Measurements from ENCODE around the gene ATIC. TPM values are rescaled to one million over a fixed set of nuclear protein-coding genes. Genes with fewer than 3 reads are reported as not detected.

Gene ATIC
- total RNA-seq, 1 experiment from 2014 or later: 285 TPM

GRCh38 chr2:215368493-215368809 is 56.6 kb downstream of the ATIC start (continued):
- TF ChIP-seq JAZF1 (CRISPR knock-in tag; IDR thresholded peaks at IDR 0.05): no peak
- TF ChIP-seq ZNF232 (CRISPR knock-in tag; IDR thresholded peaks at IDR 0.05): no peak
- no peak for TF ChIP-seq ESRRA (CRISPR knock-in tag; IDR thresholded peaks at IDR 0.05; ENCODE audit: borderline replicate concordance)
- TF ChIP-seq ZNF121 (CRISPR knock-in tag; IDR thresholded peaks at IDR 0.05): no peak
- TF ChIP-seq IRF2 (CRISPR knock-in tag; IDR thresholded peaks at IDR 0.05; ENCODE audit: borderline replicate concordance, low read depth): no peak
- TF ChIP-seq AFF4 (CRISPR knock-in tag; IDR thresholded peaks at IDR 0.05; ENCODE audit: borderline replicate concordance): no peak
- no peak for TF ChIP-seq CREM (CRISPR knock-in tag; IDR thresholded peaks at IDR 0.05)
- TF ChIP-seq E2F4 (CRISPR knock-in tag; IDR thresholded peaks at IDR 0.05; ENCODE audit: borderline replicate concordance, low read depth): no peak
- no peak for TF ChIP-seq ZNF263 (CRISPR knock-in tag; IDR thresholded peaks at IDR 0.05; ENCODE audit: low read depth)
- no peak for TF ChIP-seq NR2C2 (CRISPR knock-in tag; IDR thresholded peaks at IDR 0.05)
- TF ChIP-seq ZNF671 (CRISPR knock-in tag; IDR thresholded peaks at IDR 0.05): no peak
- TF ChIP-seq GRHL2 (CRISPR knock-in tag; IDR thresholded peaks at IDR 0.05; ENCODE audit: insufficient replicate concordance, severe bottlenecking): no peak
- TF ChIP-seq PREB (CRISPR knock-in tag; IDR thresholded peaks at IDR 0.05; ENCODE audit: borderline replicate concordance): no peak
- no peak for TF ChIP-seq ZSCAN18 (CRISPR knock-in tag; IDR thresholded peaks at IDR 0.05)
- no peak for TF ChIP-seq RORB (CRISPR knock-in tag; IDR thresholded peaks at IDR 0.05)

- no peak for TF ChIP-seq ZNF138 (CRISPR knock-in tag; conservative IDR thresholded peaks at IDR 0.05)
- Mint-ChIP-seq H3K36me3 (peaks cover 61% of the 10 kb centered on the region), H3K9me3 (no peaks in the 10 kb centered on the region), H3K4me3 (no peak overlapping the region), H3K27ac (no peak overlapping the region), H3K4me1 (no peaks in the 10 kb centered on the region), H3K27me3 (ENCODE audit: low read depth) (no peaks in the 10 kb centered on the region)
- DNase-seq (ENCODE audit: low spot score) (no peak), ATAC-seq (no peak)
- POLR2A ChIA-PET: no interaction called here
- CTCF ChIA-PET: no interaction called here
These were observed 57.4 kb downstream of the ATIC start for GRCh38 chr2:215369181-215369760.
